SKM-1 (cell line): Measurements from ENCODE around the gene ARHGAP31.
A peak's percentile ranks its signal among the peaks of the same experiment; 100 is the strongest.
"Not testable (repeated sequence)": the region's sequence is repeated elsewhere in the genome, so short reads cannot be mapped to it uniquely, and the experiment has no call there.

Experiments used
- DNase-seq: peaks from one replicate; lab custom pipeline; 2025; ENCODE audit not compliant: unreplicated experiment; lab: John Stamatoyannopoulos, UW

The ARHGAP31 gene

DNA sequence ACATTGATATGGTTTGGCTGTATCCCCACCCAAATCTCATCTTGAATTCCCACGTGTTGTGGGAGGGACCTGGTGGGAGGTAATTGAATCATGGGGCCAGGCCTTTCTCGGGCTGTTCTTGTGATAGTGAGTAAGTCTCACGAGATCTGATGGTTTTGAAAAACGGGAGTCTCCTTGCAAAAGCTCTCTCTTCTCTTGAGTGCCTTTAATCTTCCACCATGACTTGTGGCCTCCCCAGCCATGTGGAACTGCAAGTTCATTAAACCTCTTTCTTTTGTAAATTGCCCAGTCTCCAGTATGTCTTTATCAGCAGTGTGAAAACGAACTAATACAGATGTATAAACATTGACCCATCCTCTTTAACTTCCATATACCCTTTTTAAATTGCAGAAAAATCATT is 26.6 kb downstream of the ARHGAP31 start:
- DNase-seq, result not testable (repeated sequence)

DNA sequence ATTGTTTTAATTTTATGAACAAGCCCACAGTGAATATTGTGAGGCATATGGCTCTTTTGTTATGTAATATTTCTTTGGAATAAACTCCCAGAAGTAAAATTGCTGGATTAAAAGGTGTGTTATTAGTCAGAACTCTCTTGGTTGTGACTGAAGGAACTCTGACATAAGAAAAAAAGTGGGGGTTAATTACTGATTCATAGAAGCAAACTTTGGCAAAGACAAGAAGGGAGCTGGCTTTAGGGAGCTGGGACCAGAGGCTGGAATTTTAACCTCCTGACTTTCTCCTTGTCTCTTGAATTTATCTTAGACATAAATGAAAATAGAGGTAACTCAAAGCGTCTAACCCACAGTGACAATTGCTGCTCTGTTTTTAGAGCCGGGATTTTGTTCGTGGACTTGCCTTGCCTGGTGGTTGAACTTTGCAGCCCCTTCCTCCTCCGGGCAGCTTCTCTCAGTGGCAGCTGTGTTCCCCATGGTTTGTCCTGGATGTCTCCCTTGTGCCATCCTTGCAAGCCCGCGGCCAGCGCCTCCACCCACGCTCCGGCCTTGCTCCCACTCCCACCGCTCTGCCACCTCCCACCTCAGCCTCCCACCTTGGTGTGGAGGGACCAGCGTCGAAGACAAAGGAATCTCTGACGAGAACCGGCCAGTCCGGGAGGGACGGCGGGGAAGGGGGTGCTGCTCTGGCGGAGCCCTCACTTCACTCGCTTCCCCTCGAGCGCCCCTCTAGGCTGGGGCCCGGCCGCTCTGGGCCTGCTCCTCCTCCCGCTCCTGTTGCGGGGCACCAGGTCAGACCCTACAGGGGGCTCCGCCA is 28.0 kb downstream of the ARHGAP31 start:
- DNase-seq, result no peak

DNA sequence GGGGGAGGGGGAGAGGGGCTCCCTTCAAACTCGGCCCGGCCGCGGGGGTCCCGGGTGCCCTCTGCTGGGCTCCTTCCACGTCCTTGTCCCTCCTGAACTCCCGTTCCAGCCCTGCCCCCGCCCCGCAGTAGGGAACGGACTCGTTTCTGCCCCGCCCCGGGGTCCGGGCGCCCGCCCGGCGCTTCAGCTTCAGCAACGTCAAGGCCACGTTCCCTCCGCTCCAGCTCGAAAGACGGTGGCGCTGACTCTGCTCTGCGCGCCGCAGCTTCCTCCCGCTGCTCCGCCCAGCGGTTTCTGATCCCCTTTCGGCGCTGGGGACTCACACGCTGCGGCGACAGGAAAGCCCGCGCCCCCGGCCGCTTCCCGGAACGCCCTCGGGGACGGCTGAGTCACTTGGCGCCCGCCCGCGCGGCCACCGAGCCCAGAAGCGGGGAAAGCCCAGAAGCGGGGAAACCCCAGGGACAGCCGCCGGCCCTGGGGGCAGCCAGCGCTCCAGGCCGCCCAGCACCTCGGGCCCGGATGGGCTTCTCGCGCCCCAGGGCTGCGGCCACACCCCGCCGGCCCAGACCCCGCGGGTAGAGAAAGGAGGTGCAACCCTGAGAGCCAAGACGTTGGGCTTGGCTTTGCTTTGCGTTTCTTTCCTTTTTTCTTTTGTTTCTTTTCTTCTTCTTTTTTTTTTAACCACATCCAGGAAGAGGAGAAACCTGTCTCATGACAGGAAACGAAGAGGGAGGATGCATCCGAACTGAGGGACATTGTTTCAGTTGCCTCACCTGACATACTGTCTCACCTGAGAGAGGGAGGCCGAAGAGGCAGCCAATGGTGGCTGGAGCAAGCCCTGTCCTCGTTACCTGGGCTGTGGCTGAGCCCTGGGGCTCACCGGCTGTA is 28.9 kb downstream of the ARHGAP31 start:
- DNase-seq, result peak; percentile 89

DNA sequence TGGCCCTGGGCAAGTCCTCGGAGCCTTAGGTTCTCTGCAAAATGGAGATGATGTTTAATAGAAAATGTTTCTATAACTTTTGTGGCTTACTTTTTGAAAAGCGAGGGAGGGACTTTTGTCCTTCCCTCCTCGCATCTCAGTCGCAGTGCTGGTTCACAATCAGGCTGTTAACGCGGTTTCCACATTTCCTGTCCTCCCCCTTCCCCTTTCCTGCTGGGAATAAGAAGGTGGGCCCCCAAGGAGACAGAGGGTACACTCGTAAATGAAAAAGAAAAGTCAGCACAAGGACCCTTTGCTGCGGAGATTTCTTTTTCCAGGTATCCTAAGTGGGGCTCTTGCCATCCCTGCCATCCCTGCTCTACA is 29.5 kb downstream of the ARHGAP31 start:
- DNase-seq, result no peak

GRCh38 chr3:119324899-119325298 is 30.7 kb downstream of the ARHGAP31 start:
- no peak for DNase-seq

- no peak for DNase-seq
Measured at GRCh38 chr3:119326976-119327375, 32.8 kb downstream of the ARHGAP31 start.

- no peak for DNase-seq
Measured at GRCh38 chr3:119329551-119329950, 35.4 kb downstream of the ARHGAP31 start.

DNA sequence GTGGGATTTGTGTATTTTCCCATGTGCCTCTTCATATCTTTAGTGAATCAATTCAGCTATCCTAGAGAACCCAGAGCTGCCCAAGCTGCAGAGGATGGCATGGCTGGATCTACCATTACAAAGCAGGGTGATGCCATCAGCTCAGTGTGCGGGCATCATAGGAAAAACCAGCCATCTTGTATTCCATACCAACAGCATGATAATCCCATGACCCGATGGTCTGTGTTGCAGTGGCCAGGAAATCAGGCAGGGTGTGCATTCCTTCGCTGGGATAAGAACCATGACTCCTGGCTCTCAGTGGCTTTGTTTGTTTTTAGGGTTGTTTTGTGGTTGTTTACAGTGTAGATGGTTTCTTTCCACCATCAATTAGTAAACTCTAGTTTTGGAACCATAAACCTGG is 36.0 kb downstream of the ARHGAP31 start:
- DNase-seq, result no peak

DNA sequence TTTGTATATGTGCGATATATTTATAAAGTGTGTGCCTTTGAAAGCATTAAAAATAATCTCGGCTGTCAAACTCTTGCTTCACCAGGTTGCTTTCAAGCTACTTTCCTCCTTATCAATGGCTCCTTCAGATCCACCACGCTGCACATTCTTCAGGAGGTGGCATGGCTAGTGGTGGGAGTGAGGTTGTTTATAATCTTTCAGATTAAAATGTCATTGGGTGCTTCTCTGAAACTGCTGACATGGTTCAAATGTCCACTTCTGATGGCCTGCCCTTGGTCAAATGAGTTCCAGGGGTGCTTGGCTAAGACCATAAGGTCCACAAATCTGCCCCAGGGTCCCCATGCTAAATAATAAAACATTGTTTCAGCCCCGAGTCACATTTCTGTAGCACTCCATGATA is 36.7 kb downstream of the ARHGAP31 start:
- no peak for DNase-seq

DNA sequence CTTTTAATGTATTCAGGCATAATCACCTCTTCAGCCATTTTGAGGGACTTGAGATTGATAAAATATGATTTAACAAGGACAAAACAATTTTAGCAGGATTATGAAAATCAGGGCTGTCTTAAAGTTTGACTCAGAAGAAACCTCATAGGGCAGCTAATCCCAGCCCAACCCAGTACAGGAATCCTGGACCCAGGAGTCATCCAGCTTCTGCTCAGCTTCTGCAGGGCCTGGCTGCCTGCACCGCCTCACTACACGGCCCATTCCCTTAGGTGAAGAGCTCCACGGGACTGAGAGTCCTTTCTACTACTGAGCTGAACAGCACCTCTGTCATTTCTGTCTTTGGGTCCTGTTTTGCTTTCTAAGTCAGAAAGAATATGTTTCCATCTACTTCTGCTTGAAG is 37.5 kb downstream of the ARHGAP31 start:
- DNase-seq, result no peak

- DNase-seq, result no peak
Measured at GRCh38 chr3:119333773-119334509, 39.8 kb downstream of the ARHGAP31 start.

GRCh38 chr3:119336823-119337222 is 42.6 kb downstream of the ARHGAP31 start:
- no peak for DNase-seq

GRCh38 chr3:119337407-119337806 is 43.2 kb downstream of the ARHGAP31 start:
- DNase-seq, result not testable (repeated sequence)

GRCh38 chr3:119338754-119339153 is 44.6 kb downstream of the ARHGAP31 start:
- DNase-seq, result no peak

GRCh38 chr3:119340014-119340413 is 45.8 kb downstream of the ARHGAP31 start:
- DNase-seq, result no peak

DNA sequence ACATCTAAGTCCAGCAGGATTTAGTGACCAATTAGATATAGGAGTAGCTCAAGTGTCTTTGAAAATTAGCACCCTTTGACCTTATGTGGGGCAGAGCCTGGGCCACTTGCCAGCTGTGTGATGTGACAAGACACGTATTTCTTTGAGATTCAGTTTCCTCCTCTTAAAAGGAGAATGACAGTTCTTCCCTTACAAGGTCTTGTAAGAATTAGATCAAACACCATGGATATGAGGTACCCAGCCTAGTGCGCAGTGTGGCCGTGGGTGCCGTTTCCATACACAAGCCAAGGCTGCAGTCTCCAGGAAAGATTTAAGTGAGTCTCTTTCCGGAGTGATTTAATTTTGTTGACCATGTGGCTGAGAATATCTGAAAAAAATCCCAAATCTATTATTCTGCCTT is 46.3 kb downstream of the ARHGAP31 start:
- DNase-seq, result no peak

GRCh38 chr3:119342176-119342575 is 48.0 kb downstream of the ARHGAP31 start:
- no peak for DNase-seq

- DNase-seq, result peak; percentile 15
Measured at GRCh38 chr3:119343719-119344118, 49.5 kb downstream of the ARHGAP31 start.

- DNase-seq, result no peak
Measured at GRCh38 chr3:119346076-119346496, 51.9 kb downstream of the ARHGAP31 start.

- DNase-seq, result no peak
Measured at GRCh38 chr3:119347036-119347435, 52.9 kb downstream of the ARHGAP31 start.

GRCh38 chr3:119349354-119350041 is 55.3 kb downstream of the ARHGAP31 start:
- DNase-seq, result no peak
